GM21737 (cell line): ENCODE data around the gene NTM.

Experiments
- ATAC-seq: cut with Tn5 transposase; IDR thresholded peaks from one replicate; pipeline ENCODE4 v1.9.1; 2021; ENCODE audit warnings: mild to moderate bottlenecking, moderate library complexity; ENCODE audit not compliant: unreplicated experiment

Gene NTM

DNA sequence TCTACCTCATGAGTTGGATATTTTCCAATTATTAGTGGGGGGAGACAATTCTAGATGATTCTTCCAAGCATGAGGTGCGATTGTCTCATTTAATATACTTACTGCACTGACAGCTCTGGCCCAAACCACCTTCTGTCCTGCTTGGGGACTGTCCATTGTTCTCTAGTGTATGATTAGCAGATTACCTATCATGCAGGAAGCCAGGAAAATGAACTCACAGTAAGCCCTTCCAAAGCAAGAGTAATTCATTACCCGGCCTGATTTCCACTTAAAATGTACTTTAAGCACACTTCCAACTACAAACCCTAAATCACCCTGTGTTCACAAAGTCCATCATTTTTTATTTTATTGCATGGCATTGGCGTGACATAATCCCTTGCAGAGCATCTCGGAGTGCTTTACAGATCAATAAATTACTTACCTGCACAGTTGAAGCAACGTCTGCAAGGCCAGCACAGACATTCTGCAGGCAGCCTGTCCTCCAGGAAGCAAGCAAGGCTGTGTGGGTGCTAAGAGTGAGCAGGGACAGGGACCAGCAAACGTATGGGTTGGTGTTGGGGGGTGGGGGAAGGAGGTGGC lies 838.2 kb downstream of the NTM start:
- ATAC-seq = no peak

DNA sequence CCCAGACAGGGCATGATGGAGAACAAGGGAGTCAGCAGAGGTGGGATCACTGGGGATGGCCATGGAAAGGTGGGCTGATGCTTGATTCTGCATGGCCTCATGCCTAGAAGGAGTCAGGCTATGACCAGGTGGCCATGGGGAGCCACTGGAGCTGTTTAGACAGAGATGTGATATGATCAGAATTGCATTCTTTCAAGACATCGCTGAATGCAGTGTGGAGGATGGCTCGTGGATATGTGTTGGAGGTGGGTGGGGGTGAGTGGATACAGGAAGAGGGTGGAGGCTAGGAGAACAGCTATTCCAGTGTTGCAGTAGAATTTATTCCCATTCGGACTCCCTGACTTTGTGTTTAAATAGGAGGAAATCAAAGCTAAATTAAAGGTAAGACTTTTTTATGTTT lies 841.1 kb downstream of the NTM start:
- no peak for ATAC-seq

DNA sequence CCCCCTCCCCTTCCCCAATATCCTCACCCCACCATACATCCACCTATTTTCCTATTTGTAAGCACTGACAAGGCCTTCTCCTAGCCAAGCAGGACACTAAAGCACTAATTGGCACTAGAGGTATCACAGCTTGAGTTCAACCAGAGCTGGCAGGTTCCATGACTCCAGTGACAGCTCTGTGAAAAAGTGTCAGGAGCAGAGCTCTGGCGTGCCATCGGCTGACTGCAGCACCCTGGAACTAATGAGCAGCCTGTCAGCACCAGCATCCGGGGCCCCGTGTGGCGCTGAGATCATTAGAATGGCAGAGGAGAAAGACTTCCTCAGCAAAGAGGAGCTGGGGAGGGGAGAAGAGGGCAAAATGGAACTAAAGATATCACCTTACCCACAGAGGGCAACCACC lies 847.4 kb downstream of the NTM start:
- ATAC-seq = no peak

DNA sequence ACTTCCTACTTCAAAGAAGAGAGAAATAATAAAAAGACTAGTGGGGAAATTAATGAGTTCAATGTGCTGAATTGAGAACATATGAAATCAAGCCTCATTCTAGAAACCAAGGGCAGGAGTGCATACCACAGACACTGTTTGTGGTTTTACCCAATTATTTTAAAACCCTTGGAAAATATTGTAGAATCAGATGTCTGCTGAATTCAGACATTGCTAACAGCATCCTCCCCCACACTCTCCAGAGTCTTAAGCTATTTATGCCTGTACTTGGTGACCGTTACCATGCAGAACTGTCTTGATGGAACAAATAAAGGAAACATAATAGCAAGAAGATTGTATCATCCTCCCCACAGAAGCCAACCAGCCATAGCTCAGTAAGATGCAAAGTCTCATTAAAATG lies 850.1 kb downstream of the NTM start:
- ATAC-seq = no peak

DNA sequence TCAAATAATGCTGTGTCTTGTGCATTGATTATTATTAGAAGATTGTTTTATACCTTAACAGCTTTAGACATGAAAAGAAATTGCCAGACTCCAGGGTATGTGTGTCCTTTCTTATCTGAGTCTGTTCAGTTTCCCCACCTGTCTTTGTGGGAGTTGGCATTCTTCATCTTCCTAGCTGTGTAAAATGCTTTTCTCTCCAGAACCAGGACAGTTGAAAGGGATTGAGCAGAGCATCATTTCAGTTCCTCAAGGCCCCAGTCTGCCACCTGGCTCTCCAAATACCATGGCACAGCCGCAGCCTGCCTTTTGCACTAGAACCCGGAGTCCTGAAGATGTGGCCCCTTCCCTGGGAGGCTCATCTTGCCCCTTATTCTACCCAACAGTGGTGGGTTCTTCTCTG lies 851.9 kb downstream of the NTM start:
- ATAC-seq = no peak

DNA sequence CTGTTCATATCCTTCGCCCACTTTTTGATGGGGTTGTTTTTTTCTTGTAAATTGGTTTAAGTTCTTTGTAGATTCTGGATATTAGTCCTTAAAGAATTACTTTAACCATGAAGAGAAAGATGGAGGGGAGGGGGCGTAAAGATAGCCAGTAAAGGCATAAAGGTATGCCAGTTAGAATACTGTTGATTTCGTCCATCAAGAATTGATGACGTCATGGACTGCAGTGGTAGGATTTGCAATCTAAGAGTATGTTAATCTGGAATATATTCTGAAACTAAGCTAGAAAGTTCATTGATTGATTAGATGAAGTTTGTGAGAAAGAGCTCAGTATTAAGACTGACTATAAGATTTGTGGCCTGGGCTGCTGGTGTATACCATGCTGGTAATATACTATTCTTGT lies 856.1 kb downstream of the NTM start:
- ATAC-seq = no peak

DNA sequence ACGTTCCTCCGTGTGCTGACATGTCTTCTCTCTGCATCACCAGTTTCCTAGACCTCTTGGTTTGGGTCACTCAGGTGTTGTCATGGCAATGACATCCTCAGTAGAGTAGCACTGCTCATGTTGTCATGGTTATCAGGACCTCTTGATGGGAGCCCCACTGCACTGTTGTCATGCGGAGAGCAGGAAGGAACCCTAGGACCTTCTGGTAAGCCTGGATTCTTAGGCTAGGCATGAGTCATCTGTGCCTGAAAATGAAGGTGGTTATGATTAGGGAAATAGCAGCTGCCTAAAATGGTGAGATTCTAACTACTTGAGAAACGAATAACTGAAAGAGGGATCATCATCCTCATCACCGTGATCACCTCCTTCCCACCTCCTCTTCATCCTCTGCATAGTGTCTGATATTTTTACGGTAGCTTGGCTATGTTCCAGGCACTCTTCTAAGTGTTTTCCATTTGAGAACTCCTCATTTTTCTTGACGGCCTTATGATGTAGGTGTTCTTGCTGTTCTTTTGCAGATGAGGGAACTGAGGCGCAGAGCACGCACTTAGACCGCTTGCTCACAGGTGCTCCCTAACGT lies 858.4 kb downstream of the NTM start:
- ATAC-seq = no peak

DNA sequence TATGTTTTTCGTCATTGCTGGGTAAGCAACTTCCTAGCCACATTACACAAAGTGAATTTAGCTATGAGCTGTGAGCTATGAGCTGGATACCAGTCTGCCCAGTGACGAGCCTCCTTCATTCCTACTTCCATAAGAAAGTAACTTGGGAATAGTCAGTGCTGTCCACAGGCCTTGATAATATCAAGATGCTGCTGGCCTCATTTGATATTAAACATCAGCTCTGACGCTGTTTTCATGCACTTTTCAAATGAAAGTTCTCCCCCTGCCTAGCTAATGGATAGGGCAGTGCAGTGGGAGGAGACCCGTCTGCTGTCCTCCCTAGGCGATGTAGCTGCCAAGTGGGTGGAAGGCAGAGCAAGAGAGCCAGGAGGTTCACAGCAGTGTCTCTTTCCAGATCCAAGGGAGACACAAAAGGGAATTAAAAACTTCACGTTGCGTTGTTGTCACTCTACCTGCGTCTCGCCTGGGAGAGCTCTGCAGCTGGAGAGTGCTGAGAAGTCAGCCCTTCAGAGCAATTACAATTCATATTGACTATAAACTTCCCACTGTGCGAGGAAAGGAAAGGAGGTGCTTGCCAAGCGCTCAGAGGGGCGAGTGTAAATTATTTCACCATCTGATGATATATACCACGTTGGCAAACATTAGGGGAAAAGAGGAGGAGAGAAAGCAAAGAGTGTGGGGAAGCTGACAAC lies 861.4 kb downstream of the NTM start:
- ATAC-seq = no peak

DNA sequence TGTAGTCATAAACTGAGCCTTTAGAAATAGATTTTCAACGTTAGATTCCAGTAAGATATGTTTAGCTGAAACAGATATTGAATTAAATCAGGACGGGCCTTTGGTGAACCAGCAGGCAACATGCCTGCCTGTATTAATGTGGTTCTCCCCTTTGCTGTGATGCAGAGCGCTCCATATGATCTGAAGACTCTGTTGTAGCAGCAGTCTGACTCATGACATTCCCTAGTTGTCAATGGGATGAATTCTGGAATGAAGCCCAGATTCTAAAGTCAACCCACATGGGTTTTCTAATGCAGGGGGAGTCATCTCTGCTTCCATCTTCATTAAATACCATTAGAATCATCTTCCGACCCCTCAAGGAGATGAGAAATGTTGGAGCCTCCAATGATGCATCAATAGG lies 864.5 kb downstream of the NTM start:
- no peak for ATAC-seq

DNA sequence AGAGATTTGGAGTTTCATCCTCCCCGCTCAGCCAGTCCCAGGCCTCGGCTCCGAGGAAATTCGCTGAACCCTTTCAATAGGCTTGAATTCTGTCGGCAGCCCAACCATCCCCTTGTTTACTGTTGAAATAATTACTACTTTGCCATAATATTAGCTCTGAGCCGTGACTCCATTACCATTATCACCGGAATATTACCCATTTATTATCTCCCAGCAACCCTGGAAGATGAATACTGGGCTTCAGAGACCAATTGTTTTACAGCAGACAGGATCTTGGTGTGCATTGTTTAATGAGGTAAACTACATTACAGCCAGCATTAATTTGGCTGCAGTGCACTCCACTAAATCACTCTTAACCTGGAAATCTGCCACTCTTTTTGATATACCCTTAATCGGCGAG lies 867.4 kb downstream of the NTM start:
- ATAC-seq = no peak

DNA sequence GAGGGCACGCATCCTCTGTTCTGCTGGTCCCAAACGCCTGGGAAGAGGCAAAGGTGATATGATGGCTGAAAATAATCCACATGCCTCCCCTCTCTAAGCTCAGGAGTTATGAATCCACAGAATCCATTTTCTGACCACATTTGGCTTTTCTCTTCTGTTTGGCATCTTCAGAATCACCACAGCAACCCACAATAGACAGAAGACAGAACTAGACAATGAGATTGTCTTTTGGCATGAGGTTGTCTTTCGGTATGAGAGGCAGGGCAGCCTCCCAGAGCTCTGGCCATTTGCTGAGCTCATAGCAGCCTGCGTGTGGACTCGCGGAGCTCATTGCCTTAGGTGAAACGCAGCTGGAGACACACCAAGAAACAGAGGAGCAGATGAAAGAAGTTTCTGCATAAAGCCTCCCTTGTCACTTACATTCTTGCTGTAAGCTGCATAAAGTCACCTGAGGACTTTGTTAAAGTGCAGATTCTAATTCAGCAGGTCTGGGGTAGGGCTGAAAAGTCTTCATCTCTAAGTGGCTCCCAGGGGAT lies 868.0 kb downstream of the NTM start:
- ATAC-seq = no peak

DNA sequence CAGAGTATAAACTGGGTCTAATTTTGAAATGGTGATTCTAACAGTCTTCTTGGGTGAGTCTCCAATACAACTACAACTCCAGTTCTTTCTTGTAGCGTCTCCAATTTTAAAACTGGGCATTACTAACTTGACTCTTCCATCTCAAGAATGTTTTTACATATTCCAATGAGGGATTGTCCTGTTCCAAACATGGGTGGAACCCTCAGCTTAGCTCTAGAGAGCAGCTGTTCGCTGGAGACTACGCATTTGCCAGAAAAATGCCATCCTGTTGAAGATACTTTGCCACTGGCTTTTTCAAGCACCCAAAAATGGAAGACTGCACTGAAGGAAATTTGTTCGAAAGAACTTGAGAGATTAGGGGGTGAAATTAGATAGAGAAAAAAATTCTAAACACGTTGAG lies 870.0 kb downstream of the NTM start:
- ATAC-seq = no peak

DNA sequence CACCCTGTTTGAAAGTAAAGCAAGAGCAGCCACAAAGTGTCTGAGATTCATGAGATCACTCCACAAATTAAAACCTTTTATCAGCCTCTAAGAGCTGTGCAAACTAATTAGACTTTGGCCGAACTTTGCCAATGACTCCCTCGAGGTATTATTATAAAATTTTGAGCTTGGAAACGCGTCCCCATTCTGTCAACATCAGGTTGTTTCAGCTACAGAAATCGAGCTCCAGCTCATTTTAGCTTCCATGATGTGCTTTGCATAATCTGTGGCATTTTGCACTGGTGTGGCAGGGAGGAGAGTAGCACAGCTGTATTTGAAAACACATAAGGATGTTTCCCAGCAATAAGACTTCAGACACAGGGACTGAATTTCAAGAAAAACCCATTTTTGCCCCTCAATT lies 872.2 kb downstream of the NTM start:
- no peak for ATAC-seq

DNA sequence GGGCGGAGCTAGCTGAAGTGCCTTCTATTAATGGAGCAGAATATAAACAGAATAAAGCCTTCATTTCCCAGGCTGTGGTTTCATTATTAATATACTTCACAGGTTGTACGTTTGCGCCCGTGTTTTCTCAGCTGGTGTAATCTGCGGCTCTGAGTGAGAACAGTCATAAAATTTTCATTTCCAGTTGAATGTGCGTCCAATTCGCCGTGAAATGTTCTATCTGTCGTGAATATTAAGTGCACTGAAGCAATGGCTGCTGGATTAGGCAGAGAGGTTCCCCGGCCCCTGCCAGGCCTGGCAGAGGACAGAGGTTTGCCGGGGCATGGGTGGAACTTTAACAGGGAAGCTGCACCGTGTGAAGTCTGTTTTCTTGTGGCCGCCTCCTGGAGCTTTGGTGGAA lies 874.4 kb downstream of the NTM start:
- ATAC-seq = no peak

DNA sequence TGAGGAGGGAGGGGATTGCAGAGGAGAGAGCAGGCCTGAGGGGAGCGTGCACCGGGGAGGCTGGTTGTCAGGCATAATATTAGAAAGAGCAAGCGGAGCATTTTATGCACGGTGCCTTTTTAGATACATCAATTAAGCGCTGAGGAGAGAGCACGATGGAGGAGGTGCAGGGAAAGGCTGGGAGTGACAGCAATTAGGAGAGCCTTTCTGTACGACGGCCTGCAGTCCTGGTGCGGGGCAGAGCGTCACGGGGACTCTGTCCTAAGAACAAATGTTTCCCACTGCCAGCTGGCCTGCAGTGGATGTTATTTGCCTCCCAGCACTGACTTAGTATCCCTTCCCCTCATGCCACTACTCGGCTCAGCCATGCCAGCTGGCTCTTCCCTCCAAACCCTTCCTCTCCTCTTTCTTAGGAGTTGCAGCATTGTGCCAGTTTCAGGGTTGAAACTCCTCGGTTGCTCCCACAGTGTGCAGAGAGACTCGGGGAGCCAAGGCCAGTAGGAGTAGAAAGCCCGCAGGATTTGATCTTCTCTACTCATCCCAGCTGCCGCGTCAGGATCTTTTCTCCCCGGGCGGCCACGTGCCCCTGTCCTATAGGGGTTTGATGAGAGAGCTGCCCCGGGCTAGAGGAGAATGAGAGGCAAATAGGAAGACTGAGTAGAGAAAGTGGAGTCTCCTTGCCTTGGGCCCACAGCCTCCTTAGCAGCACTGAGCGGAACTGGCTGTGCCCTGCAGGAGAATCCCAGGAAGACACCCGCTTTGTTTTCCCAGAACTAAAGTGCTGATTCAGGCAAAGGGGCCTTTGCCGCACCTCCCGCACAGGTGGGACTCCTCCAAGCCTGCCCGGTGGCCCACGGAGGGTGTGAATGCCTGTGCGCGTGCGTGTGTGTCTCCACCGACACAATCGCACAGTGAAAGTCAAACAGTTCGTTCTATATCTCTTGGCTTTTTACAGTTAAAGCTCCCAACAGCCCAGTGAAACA lies 875.3 kb downstream of the NTM start:
- ATAC-seq = no peak

DNA sequence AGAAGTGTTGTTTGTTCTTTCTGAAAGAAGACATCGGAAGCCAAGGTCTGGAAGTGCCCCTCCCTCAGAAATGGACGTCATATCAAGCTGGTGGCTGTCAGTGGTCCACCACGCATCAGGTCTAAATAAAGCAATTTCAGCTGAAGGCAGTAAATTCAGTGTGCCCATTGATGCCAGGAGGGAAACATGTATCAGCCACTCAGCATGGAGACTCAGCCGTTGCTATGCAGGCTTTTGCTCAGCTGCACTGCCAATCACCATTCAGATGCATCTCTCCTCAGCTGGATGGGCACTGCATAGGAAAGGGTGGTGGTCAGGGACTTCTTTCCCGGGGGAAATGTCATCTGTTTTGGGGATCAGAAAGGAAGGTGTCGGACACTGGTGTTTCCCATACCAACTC lies 878.2 kb downstream of the NTM start:
- no peak for ATAC-seq

DNA sequence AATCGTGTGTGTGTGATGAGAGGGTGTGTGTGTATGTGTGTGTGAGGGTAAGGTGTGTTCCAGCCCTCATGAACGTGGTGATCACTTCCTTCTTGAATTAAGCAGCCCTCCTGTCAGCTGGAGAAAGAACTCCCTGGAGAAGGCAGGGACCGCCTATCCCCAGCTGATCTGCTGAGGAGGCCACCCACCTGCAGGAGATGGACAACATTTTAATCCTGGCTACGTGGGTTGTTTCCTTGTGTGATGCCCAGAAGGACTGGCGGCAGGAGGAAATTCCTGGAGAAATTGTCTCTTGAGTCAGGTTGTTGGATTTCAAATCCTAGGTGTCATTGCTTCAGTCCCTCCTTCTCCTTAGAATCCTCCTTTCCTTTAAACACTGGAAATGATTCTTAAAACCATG lies 878.8 kb downstream of the NTM start:
- no peak for ATAC-seq

DNA sequence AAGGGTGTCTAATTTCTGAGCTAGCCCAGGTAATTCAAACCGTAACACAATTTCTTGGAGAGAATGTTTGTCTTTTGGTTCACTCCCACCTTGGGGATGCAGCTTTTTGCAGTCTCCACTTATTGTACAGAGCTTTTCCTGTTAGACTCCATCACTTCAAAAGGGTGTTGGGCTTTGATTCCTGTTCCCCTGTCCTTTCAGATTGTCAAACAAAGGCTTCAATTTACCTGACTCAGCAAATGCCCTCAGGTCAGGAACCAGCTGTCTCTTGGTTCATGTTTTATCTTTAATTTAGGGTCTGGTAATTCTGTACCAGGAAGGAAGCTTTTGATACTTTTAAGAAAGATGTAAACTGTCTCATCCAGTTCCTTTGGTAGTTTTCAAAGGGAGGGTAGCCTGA lies 880.6 kb downstream of the NTM start:
- no peak for ATAC-seq

DNA sequence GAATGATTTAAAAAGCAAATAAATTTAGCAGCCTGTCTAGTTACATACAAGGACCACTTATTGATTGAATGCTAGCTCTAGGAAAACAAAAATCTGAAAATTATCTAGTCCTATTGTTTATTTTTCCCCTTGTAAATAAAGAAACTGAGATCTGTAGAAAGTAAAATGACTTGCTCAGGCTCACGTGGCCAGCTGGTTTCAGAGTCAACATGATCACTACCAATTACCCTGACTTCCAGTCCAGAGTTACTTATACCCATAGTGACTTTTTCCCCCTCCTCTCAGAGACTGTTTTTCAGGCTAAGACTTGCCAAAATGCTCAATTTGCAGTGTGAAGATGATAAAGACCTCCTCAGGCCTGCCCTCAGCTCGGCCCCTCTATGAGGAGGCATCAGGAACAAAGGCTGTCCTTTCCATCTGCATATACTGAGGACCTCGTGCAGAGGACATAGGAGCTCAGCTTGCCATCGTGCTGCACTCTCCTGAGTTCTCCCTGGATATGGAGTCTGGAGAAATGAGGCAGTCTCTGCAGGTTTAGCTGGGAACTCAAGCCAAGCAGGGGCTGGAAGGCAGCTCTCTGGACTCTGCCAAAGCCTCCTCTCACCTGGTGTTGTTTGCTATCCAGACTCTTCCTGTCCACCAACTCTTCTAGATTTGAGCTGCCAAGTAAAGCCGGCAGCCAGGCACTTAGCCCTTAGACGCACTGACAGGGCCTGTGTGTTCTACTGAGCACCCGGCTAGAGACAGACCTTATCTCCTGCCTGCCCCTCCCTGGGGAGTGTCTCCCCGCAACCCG lies 883.3 kb downstream of the NTM start:
- no peak for ATAC-seq

DNA sequence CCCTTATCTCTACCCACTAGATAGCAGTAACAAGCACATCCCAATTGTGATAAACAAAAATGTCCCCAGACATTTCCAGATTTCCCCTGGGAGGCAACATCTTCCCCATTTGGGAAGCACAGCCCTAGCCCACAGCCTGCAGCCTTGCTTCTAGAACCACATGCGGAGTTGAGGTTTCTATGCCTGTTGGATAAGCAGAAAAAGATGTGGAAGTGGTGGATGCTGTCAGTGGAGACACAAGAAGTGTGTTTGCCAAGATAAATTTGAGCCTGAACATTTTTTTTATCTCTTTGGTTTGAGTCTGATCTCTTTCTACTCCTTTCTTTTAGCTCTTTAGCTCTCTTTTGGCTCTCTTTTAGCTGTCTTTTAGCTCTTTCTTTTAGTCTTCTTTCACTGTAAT lies 884.5 kb downstream of the NTM start:
- no peak for ATAC-seq
